Adipose tissue (tissue), 3 donors: ENCODE measurements around the gene PRM1. TPM values are rescaled to one million over a fixed set of nuclear protein-coding genes. Genes with fewer than 3 reads are reported as not detected.

Experiments
- H3K27ac ChIP-seq: one replicate; pipeline ENCODE4 v1.5.1; 2013; ENCODE audit warnings: low read depth, low read length
- WGBS, 3 donors: extraction: QIAGEN DNeasy Blood & Tissue Kit; methylation state at CpG; one replicate each; pipeline ENCODE4 v1.1.7; 2013; 5-methylcytosine and 5-hydroxymethylcytosine counted together
- polyA plus RNA-seq, 3 donors: library from polyadenylated mRNA; stranded (reverse); fragments of 200-250 nt; gene quantifications; one replicate each; pipeline ENCODE4 v1.2.3, GENCODE V29; 2013
- donor health status: healthy with polysubstance abuse.
- donor health status: Bipolar disorder and iron deficiency.
- donor health status: healthy.

Gene PRM1
- polyA plus RNA-seq, 3 donors: not detected

DNA sequence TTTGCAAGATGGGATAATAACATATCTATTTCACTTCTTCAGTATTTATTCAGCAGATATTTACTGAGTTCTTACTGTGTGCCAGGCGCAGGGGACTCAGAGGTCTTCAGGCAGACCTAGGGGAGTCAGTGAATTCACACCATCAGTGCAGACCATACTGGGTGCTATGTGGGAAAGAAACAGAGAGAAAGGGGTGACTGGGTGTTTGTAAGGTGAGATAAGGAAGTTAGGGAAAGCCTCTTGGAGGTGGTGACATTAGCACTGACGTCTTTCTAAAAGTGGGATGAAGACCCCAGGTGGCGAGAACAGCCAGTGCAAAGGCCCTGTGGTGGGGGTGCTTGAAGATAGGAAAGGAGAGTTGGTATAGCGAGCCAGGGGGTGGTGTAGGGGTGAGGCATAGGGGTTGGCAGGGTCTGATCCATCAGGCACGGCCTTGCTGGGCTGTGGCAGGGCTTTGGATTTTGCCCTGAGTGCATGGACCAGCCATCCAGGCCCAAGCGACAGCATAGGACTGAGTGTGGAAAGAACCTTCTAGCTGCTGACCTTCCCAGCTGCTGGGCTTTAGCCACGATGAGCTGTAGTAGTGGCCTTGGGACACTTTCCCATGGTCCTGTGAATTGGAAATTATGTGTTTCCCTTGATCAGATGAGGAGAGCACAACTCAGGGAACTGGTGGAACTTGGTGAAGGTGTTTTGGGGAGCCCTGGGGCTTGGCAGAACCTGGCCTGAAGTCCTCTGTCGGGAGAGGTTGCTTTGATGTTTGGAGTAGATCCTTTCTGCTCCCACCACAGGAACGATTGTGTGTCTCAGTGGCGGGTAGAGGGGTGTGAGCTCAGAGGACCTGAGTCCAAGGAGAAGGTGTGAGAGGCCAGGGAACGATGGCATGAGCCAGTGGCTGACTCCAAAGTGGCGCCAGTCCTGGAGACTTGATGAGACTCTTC is 21.2 kb downstream of the PRM1 start:
- no peak overlapping the region for H3K27ac ChIP-seq
- WGBS, 3 donors: 79 to 92% (median 91%) methylated on average over 12 of the region's 12 CpGs

DNA sequence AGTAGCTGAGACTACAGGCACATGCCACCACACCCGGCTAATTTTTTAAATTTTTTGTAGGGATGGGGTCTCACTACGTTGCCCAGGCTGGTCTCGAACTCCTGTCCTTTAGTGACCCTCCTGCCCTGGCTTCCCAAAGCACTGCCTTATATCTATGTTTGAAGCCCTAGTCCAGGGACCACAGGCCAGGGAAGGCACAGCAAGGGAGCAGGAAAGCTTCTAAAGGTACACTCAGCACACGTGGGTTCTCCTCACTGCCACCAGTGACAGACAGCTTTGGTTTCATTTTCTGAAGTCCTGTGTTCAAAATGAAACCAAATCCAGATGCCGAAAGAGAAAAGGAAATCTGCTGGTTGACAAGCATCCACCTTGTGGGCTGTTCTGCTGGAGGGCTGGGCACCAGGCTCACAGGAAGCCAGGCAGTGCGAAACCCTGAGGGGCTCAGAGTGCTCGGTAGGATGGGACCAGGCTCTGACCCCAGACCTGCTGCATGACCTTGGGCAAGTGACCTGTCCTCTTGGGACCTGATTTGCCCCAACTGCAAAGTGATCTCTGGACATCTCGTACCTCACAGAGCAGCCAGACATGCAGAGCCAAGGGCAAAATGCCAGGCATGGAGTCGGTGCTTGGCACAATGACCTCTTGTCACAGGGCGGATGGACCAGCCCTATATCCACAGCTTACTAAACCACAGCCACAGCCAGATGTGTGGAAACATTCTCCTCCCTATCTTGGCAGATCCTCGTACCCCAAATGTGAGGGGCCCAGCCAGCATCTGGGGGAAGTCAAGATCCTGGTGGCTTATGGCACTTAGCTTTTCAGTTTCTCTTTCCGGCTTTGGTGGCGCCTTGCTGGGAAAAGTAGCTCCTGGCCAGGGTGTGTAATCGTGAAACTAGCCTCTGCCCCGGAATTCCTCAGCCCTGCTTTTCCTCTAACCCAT is 22.3 kb downstream of the PRM1 start:
- WGBS, 3 donors: 27 to 45% (median 29%) methylated on average over 15 of the region's 15 CpGs
- H3K27ac ChIP-seq: no peak overlapping the region

- no peak overlapping the region for H3K27ac ChIP-seq
- WGBS, 3 donors: 20 to 25% (median 25%) methylated on average over 21 of the region's 21 CpGs
These were observed 23.8 kb downstream of the PRM1 start for GRCh38 chr16:11257131-11257938.

DNA sequence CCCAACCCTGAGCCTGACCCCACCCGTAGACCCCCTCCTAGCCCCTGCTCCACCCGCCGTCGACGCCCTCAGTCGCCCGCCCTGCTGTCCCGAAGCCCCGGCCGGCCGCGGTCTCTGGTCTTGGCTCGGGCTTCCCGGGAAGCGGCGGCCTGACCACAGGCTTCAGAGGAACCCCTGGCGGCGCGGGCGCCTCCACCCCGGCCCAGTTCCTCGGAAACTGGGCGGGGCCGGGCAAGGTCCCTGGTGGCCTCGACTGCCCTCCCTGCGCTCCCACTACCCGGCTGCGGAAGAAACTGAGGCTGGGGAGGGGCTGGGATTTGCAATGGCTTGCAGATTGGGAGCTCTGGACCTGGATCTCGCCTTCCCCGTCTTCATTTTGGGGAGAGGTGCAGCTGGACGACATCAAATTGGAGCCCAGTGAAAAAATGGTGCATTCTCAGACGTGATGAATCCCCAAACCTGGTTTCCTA is 24.4 kb downstream of the PRM1 start:
- H3K27ac ChIP-seq: no peak overlapping the region
- WGBS, 3 donors: 0 to 1% (median 0%) methylated on average over 32 of the region's 32 CpGs

GRCh38 chr16:11255737-11256660 is 25.1 kb downstream of the PRM1 start, which contains the start of gene SOCS1:
TSS of gene SOCS1 (minus strand) at chr16:11256204. CDS start at chr16:11255478, 726 bp downstream.
- H3K27ac ChIP-seq: no peak within 1 kb of the TSS
- WGBS, 3 donors: 0 to 1% (median 0%) methylated on average over 46 to 95 of the region's 100 CpGs

DNA sequence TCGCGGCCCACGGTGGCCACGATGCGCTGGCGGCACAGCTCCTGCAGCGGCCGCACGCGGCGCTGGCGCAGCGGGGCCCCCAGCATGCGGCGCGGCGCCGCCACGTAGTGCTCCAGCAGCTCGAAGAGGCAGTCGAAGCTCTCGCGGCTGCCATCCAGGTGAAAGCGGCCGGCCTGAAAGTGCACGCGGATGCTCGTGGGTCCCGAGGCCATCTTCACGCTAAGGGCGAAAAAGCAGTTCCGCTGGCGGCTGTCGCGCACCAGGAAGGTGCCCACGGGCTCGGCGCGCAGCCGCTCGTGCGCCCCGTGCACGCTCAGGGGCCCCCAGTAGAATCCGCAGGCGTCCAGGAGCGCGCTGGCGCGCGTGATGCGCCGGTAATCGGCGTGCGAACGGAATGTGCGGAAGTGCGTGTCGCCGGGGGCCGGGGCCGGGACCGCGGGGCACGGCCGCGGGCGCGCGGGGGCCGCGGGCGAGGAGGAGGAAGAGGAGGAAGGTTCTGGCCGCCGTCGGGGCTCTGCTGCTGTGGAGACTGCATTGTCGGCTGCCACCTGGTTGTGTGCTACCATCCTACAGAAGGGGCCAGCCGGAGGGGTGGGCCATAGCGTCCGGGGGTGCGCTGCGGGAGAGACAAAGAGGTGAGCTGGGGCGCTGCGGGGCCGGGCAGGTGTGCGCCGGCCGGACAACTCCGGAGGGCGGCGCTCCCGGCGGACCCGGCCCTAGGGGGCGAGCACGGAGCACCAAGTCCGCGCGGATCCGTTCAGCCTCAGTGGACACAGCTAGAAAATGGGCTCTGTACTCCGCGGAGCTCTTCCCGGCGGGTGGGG is 26.0 kb downstream of the PRM1 start:
- 2 to 4% (median 2%) methylated on average over 81 to 105 of the region's 105 CpGs for WGBS, 3 donors
- no peak overlapping the region for H3K27ac ChIP-seq

DNA sequence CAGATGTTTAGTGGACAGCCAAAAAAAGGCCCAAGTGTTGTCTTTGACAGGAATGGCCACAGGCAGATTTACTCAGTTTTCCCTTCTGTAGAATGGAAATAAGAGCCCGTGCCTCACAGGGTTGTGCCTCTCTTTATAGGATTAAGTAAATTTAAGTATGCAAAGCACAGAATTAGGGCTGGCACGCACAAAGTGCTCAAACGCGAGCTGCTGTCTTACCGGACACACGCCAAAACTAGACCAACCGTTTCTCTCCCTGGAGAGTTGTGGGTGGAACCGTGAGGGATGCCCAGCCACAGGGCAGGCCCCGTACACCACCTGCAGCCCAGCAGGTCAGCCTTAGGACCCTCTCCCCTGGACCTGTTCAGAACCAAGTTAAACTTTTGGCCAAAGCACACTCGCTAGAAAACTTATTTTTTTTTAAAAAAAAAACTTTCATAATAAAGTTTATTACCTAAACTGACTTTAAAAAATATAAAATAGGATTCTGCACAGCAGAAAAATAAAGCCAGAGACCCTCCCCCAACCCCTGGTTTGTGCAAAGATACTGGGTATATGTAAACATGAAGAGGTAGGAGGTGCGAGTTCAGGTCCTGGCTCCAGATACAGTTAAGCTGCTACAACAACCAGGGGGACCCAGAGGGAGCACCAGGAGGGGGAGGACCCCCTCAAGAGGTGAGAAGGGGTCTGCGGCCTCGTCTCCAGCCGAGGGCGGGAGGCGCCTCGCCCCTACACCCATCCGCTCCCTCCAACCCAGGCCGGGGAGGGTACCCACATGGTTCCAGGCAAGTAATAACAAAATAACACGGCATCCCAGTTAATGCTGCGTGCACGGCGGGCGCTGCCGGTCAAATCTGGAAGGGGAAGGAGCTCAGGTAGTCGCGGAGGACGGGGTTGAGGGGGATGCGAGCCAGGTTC is 26.9 kb downstream of the PRM1 start:
- H3K27ac ChIP-seq: no peak overlapping the region
- 69 to 79% (median 69%) methylated on average over 20 to 29 of the region's 29 CpGs for WGBS, 3 donors

DNA sequence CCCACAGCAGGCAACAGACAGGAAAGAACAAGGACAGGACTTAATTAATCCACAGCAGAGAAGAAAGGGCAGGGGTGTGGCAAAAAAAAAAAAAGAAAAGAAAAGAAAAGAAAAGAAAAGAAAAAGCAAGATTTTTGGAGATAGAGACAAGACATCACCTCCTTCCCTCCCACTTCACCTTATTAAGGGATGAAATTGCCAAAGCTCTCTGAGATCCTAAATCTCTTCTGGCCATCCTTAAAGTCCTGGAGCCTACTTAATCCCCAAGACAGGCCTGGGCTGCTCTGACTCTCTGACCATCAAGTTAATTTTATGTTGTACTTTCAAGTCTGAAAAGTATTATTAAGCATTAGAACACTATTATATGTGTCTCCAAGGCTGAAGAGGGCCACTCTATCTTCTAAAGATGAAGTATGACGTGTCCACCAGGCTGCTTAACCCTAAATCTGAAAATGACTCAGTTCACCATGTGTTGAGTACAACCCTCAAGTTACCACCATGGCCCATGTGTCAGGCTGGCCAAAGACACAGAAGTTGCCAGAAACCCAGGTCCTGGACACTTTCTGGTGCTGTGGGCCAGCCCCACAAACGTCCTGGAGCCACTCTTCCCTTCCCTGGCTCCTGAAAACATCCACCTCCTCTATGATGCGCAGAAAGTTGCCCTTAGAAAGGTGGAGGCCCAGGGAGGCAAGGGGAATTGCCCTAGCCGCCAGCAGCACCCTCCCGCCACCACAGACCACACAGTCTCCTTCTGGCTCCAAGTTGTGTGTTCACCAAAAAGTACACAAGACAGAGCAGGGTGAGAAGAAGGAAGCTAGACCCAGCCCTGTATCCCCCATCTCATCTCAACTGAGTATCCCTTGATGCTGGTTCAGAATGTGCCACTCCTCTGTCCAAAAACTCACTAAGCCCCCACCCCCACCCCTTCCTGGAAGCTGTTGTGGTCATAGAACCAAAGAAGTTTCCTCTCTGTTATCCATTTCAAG is 27.8 kb downstream of the PRM1 start:
- H3K27ac ChIP-seq: no peak overlapping the region
- WGBS, 3 donors: 75 to 86% (median 82%) methylated on average over 5 of the region's 5 CpGs

- WGBS, 3 donors: 86 to 93% (median 89%) methylated on average over 8 of the region's 8 CpGs
- no peak overlapping the region for H3K27ac ChIP-seq
These were observed 28.6 kb downstream of the PRM1 start for GRCh38 chr16:11252482-11252931.

- WGBS, 3 donors: 79 to 80% (median 80%) methylated on average over 18 of the region's 18 CpGs
- H3K27ac ChIP-seq: no peak overlapping the region
These were observed 29.3 kb downstream of the PRM1 start for GRCh38 chr16:11251525-11252481.

GRCh38 chr16:11250786-11251524 is 30.2 kb downstream of the PRM1 start:
- H3K27ac ChIP-seq: no peak overlapping the region
- 93 to 96% (median 95%) methylated on average over 10 of the region's 10 CpGs for WGBS, 3 donors

DNA sequence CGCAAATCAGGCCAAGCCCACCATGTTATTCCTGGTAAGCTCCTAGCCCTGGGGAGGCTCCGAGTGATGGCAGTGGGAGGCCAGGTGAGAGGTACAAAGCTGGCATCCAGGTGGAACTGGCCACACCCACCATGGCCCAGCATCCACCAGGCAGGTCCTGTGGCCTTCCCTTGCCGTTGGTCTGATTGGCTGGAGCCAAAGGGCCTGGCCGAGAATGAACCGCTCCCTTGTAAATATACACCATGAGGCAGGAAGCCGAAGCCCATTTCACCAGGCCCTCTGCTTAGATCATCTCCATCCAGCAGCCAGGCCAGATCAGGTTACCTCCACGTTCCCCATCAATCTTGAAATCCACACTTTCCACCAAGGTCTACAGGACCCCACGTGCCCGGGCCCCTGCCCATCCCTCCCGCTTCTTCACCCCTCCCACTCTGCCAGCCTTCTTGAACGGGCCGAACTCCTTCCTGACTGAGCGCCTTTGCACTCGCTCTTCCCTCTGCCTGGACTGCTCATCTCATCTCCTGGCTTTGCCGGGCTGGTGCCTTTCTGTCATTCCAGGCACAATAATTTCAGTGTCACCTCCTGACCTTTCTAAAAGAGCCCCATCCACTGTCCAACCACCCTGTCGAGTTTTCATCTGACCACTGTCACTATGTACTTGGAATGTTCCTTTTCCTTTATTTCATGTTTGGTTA is 30.9 kb downstream of the PRM1 start:
- no peak overlapping the region for H3K27ac ChIP-seq
- WGBS, 3 donors: 71 to 81% (median 73%) methylated on average over 16 of the region's 16 CpGs
